Measurements from ENCODE around the gene VAV1. TPM values are rescaled to one million over a fixed set of nuclear protein-coding genes. Genes with fewer than 3 reads are reported as not detected.
"Not testable (repeated sequence)": the region's sequence is repeated elsewhere in the genome, so short reads cannot be mapped to it uniquely, and the experiment has no call there.

Gene VAV1
- total and polyA plus RNA-seq, 8 donors, result 1.7 to 130 (median 3.9) TPM

GRCh38 chr19:6743066-6743465 is 29.4 kb upstream of the VAV1 start:
- TF ChIP-seq POLR2AphosphoS5 (IDR thresholded peaks at IDR 0.05) (no peak), CTCF (IDR thresholded peaks at IDR 0.05) (no peak), POLR2A (IDR thresholded peaks at IDR 0.05) (no peak), EP300 (IDR thresholded peaks at IDR 0.05) (no peak)
- H3K9me3 ChIP-seq, result no peaks in the 10 kb centered on the region
- H3K4me3 ChIP-seq, result no peak overlapping the region
- H3K4me1 ChIP-seq, result peaks cover 43 to 75% (median 61%) of the 10 kb centered on the region in 4 donors
- no peaks in the 10 kb centered on the region for H3K27me3 ChIP-seq
- 70 to 90% (median 78%) methylated on average over 7 of the region's 7 CpGs for WGBS, 5 donors
- intact Hi-C loops (cut with DNase I; ENCODE audit: low total_unique reads), result no loop called here
- DNase-seq, result no peak
- peak overlapping the region in 2 of 5 donors; percentile 88 to 98 for H3K27ac ChIP-seq
- peaks cover 27 to 49% (median 48%) of the 10 kb centered on the region in 4 donors for H3K36me3 ChIP-seq

- 79 to 89% (median 87%) methylated on average over 15 of the region's 15 CpGs for WGBS, 5 donors
- peaks cover 35 to 67% (median 53%) of the 10 kb centered on the region in 4 donors for H3K4me1 ChIP-seq
- H3K27me3 ChIP-seq, result no peaks in the 10 kb centered on the region
- TF ChIP-seq CTCF (IDR thresholded peaks at IDR 0.05) (no peak), POLR2AphosphoS5 (IDR thresholded peaks at IDR 0.05) (no peak), EP300 (IDR thresholded peaks at IDR 0.05) (no peak), POLR2A (IDR thresholded peaks at IDR 0.05) (no peak)
- DNase-seq, result no peak
- intact Hi-C loops (cut with DNase I; ENCODE audit: low total_unique reads), result no loop called here
- peak overlapping the region in 2 of 4 donors; percentile 10 to 28 for H3K4me3 ChIP-seq
- H3K27ac ChIP-seq, result peak overlapping the region; percentile 53 to 98 (median 87)
- H3K36me3 ChIP-seq, result peaks cover 32 to 57% (median 56%) of the 10 kb centered on the region in 4 donors
- no peaks in the 10 kb centered on the region for H3K9me3 ChIP-seq
Measured at GRCh38 chr19:6743714-6744380, 28.7 kb upstream of the VAV1 start.

- H3K27ac ChIP-seq, result peak overlapping the region; percentile 53 to 98 (median 87)
- 21 to 33% (median 25%) methylated on average over 20 to 41 of the region's 41 CpGs for WGBS, 5 donors
- H3K4me3 ChIP-seq, result peak overlapping the region; percentile 10 to 28 (median 20)
- peak; percentile 90 to 93 for DNase-seq
- H3K36me3 ChIP-seq, result peaks cover 39 to 65% (median 64%) of the 10 kb centered on the region in 4 donors
- H3K4me1 ChIP-seq, result peaks cover 31 to 62% (median 48%) of the 10 kb centered on the region in 4 donors
- intact Hi-C loops (cut with DNase I; ENCODE audit: low total_unique reads), result no loop called here
- H3K9me3 ChIP-seq, result no peaks in the 10 kb centered on the region
- H3K27me3 ChIP-seq, result no peaks in the 10 kb centered on the region
- TF ChIP-seq POLR2A (IDR thresholded peaks at IDR 0.05) (no peak), EP300 (IDR thresholded peaks at IDR 0.05) (no peak), POLR2AphosphoS5 (IDR thresholded peaks at IDR 0.05) (peak; percentile 19 to 71 (median 30))
Measured at GRCh38 chr19:6744381-6745301, 27.9 kb upstream of the VAV1 start.

- no peak for TF ChIP-seq POLR2A (IDR thresholded peaks at IDR 0.05)
- TF ChIP-seq POLR2AphosphoS5 (IDR thresholded peaks at IDR 0.05), result no peak
- TF ChIP-seq CTCF (IDR thresholded peaks at IDR 0.05), result no peak
- TF ChIP-seq EP300 (IDR thresholded peaks at IDR 0.05), result no peak
- H3K4me1 ChIP-seq, result peaks cover 28 to 49% (median 42%) of the 10 kb centered on the region in 4 donors
- intact Hi-C loops (cut with DNase I; ENCODE audit: low total_unique reads), result no loop called here
- DNase-seq, result no peak
- no peaks in the 10 kb centered on the region for H3K27me3 ChIP-seq
- 91 to 94% (median 93%) methylated on average over 19 to 24 of the region's 24 CpGs for WGBS, 5 donors
- H3K9me3 ChIP-seq, result no peaks in the 10 kb centered on the region
- H3K36me3 ChIP-seq, result peaks cover 52 to 78% (median 77%) of the 10 kb centered on the region in 4 donors
- peak overlapping the region in 3 of 5 donors; percentile 16 to 88 (median 18) for H3K27ac ChIP-seq
- no peak overlapping the region for H3K4me3 ChIP-seq
Measured at GRCh38 chr19:6745965-6746364, 26.5 kb upstream of the VAV1 start.

GRCh38 chr19:6748543-6748942 is 24.0 kb upstream of the VAV1 start:
- intact Hi-C loops (cut with DNase I; ENCODE audit: low total_unique reads); DNase-seq; H3K9me3 ChIP-seq; H3K4me3 ChIP-seq; H3K27me3 ChIP-seq; H3K27ac ChIP-seq: not testable (repeated sequence)
- 91 to 93% (median 92%) methylated on average over 10 of the region's 10 CpGs for WGBS, 5 donors
- Histone ChIP-seq H3K4me1 (peaks cover 27 to 39% (median 33%) of the 10 kb centered on the region in 4 donors), H3K36me3 (peaks cover 58 to 85% (median 83%) of the 10 kb centered on the region in 4 donors)
